GM12878 (cell line): ENCODE measurements around the gene KRTAP10-2.

ENCODE experiments used
- ATF3 ChIP-seq: IDR thresholded peaks from 2 replicates; pipeline ENCODE4 v1.6.1; 2011; ENCODE audit warnings: low read depth, mild to moderate bottlenecking, low read length, moderate library complexity, borderline replicate concordance; ENCODE audit errors: extremely low read depth
- MXI1 ChIP-seq: fragments of 150-350 bp; IDR thresholded peaks from 2 replicates; pipeline ENCODE4 v1.6.1; 2011; ENCODE audit warnings: low read depth, mild to moderate bottlenecking, inconsistent platforms, low read length, improper control_type of control experiment
- NBN ChIP-seq: fragments of 450-650 bp; IDR thresholded peaks from 2 replicates; pipeline ENCODE4 v1.6.1; 2016
- POLR2A ChIP-seq: IDR thresholded peaks from 2 replicates; pipeline ENCODE4 v1.6.1; 2011; ENCODE audit warnings: low read depth, mild to moderate bottlenecking, low read length

GRCh38 chr21:44550807-44551206 lies 498 bp downstream of the KRTAP10-2 start:
- no peak for TF ChIP-seq POLR2A
- TF ChIP-seq ATF3, result no peak
- no peak for TF ChIP-seq MXI1
- no peak for TF ChIP-seq NBN
